Body of pancreas (tissue), 4 donors: Measurements from ENCODE around the gene UGT1A3. TPM values are rescaled to one million over a fixed set of nuclear protein-coding genes. Genes with fewer than 3 reads are reported as not detected.

Experiments
- ATAC-seq: fragments of 150-250 bp; one replicate; pipeline ENCODE4 v1.9.1; 2016
- DNase-seq, 4 donors: peaks; one replicate each; pipeline ENCODE4 v3.0.0-alpha.2; 2019
- H3K27ac ChIP-seq, 4 donors: fragments of 200-600 bp; sonication (generic); 1 replicate in 3 of 4; 2 replicates in 1 of 4; pipeline versions ENCODE4 v1.5.1 to v1.6.1; 2016 to 2019; ENCODE audit warnings: mild to moderate bottlenecking in 1 of 4, mixed read lengths in 1 of 4, moderate library complexity in 1 of 4
- H3K27me3 ChIP-seq, 2 donors: fragments of 200-600 bp; sonication (generic); one replicate each; pipeline ENCODE4 v1.6.0; 2016; ENCODE audit warnings: mild to moderate bottlenecking in 1 of 2
- H3K36me3 ChIP-seq, 2 donors: fragments of 200-600 bp; sonication (generic); replicated peaks in 1 of 2; 2 replicates each; pipeline ENCODE4 v1.5.1; 2016; ENCODE audit warnings: low read depth in 2 of 2; ENCODE audit not compliant: insufficient read depth in 1 of 2
- H3K4me1 ChIP-seq: fragments of 200-600 bp; sonication (generic); one replicate; pipeline ENCODE4 v1.6.0; 2016
- H3K4me3 ChIP-seq, 2 donors: fragments of 200-600 bp; sonication (generic); 1 replicate in 1 of 2; 2 replicates in 1 of 2; pipeline ENCODE4 v1.5.1; 2016 to 2019
- H3K9me3 ChIP-seq, 3 donors: fragments of 200-600 bp; sonication (generic); 1 replicate in 2 of 3; 2 replicates in 1 of 3; pipeline ENCODE4 v1.5.1; 2016
- CTCF ChIP-seq, 7 experiments: fragments of 450-650 bp in 4 of 7; fragments of 200-600 bp in 3 of 7; sonication (generic) in 3 of 7; IDR thresholded peaks; one replicate each; pipeline ENCODE4 v1.5.1; 2016 to 2019; ENCODE audit warnings: antibody characterized with exemption in 7 of 7
- POLR2A ChIP-seq, 3 donors: fragments of 450-650 bp; IDR thresholded peaks; one replicate each; pipeline ENCODE4 v1.6.1; 2016; ENCODE audit warnings: antibody characterized with exemption in 3 of 3, mild to moderate bottlenecking in 2 of 3
- WGBS, 2 donors: methylation state at CpG; one replicate each; pipeline ENCODE4 v1.1.5; 2017; 5-methylcytosine and 5-hydroxymethylcytosine counted together
- intact Hi-C: fragments of 100-400 bp; cut with DNase I; formaldehyde crosslinking; loops from one replicate; pipeline ENCODE4 v1.15.1; 2023
- total RNA-seq, 2 donors: library from RNA; depleted of rRNA; stranded (reverse); fragments of >200 nt; gene quantifications; one replicate each; pipeline ENCODE4 v1.1.0, GENCODE V29; 2016

Gene UGT1A3
- total RNA-seq, 2 donors from 2014 or later: not detected

GRCh38 chr2:233756429-233757081 lies 27.7 kb downstream of the UGT1A3 start:
- Histone ChIP-seq H3K4me3 (no peak overlapping the region), H3K27ac (no peak overlapping the region), H3K36me3 (no peaks in the 10 kb centered on the region), H3K27me3 (no peaks in the 10 kb centered on the region), H3K4me1 (no peaks in the 10 kb centered on the region), H3K9me3 (no peaks in the 10 kb centered on the region)
- DNase-seq (peak in 2 of 4 donors; percentile 17 to 22), ATAC-seq (peak; percentile 75)
- 35 to 44% methylated on average over 7 of the region's 7 CpGs for WGBS, 2 donors
- intact Hi-C loops: no loop called here
- TF ChIP-seq POLR2A (IDR thresholded peaks at IDR 0.05) (no peak), CTCF (IDR thresholded peaks at IDR 0.05) (no peak)

- Histone ChIP-seq H3K27ac (no peak overlapping the region), H3K4me3 (no peak overlapping the region), H3K27me3 (no peaks in the 10 kb centered on the region), H3K4me1 (no peaks in the 10 kb centered on the region), H3K36me3 (no peaks in the 10 kb centered on the region), H3K9me3 (no peaks in the 10 kb centered on the region)
- TF ChIP-seq CTCF (IDR thresholded peaks at IDR 0.05) (no peak), POLR2A (IDR thresholded peaks at IDR 0.05) (no peak)
- intact Hi-C loops: no loop called here
- DNase-seq (no peak), ATAC-seq (no peak)
Measured at GRCh38 chr2:233758141-233758540, 29.3 kb downstream of the UGT1A3 start.

DNA sequence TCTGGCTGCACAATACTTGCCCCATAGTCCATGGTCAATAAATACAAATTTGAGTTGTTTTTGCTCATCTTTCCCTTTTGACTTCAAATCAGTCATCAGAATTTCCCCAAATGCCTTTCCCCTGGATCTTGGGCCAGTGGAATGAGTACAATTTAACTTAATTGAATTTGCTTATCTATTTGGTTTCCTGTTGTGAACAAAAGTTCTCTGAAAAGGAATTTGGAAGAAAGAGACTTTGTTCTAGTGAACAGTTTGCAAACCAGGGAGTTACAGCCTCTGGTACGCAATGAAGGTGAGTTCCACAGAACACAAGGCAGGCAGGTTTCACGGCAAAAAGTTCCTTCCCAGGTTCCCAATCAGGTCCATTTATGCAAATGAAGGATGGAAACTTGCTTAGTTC lies 30.0 kb downstream of the UGT1A3 start:
- Histone ChIP-seq H3K4me1 (no peaks in the 10 kb centered on the region), H3K4me3 (no peak overlapping the region), H3K27me3 (no peaks in the 10 kb centered on the region), H3K36me3 (no peaks in the 10 kb centered on the region), H3K27ac (no peak overlapping the region), H3K9me3 (no peaks in the 10 kb centered on the region)
- DNase-seq (no peak), ATAC-seq (no peak)
- intact Hi-C loops: no loop called here
- WGBS, 2 donors: 79 to 88% methylated on average over 2 of the region's 2 CpGs
- TF ChIP-seq POLR2A (IDR thresholded peaks at IDR 0.05) (no peak), CTCF (IDR thresholded peaks at IDR 0.05) (no peak)

GRCh38 chr2:233760043-233760442 lies 31.2 kb downstream of the UGT1A3 start, which contains the start of gene UGT1A1:
UGT1A1 (plus strand) TSS chr2:233760270; CDS start chr2:233760288, 18 bp downstream.
- no peaks in the 10 kb centered on the region for H3K9me3 ChIP-seq
- H3K4me1 ChIP-seq: no peaks in the 10 kb centered on the region
- no peak within 1 kb of the TSS for H3K4me3 ChIP-seq
- H3K27me3 ChIP-seq: no peaks in the 10 kb centered on the region
- WGBS, 2 donors: 66 to 72% methylated on average over 6 of the region's 6 CpGs
- intact Hi-C loops: no loop called here
- ATAC-seq: no peak
- TF ChIP-seq POLR2A (IDR thresholded peaks at IDR 0.05) (no peak), CTCF (IDR thresholded peaks at IDR 0.05) (no peak)
- no peaks in the 10 kb centered on the region for H3K36me3 ChIP-seq
- DNase-seq: no peak
- H3K27ac ChIP-seq: no peak within 1 kb of the TSS
